ENCODE data around the gene SOS2.

Gene SOS2

DNA sequence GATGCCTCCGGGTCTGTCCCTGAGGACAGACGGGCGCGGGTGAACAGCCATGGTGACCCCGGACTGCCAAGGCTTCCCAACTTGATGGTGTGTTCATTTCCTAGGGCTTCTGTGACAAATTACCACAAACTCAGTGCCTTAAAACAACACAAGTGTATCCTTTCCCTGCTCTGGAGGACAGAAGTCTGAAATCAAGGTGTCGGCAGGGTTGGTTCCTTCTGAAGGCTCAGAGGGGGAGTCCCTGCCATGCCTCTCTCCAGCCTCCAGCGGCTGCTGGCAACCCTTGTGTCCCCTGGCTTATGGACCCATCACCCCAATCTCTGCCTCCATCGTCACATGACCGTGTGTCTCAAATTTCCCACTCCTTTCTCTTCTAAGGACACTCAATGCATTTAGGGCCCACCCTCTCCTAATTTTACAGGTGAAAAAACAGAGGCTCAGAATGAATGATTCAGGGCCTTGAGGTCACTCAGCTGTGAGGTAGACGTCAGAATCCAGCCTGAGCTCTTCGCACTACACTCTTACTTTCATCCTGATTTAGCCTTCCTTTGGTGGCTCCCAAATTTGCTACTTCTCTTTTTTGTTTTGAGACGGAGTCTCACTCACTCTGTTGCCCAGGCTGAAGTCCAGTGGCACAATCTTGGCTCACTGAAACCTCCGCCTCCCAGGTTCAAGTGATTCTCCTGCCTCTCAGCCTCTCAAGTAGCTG lies 160.4 kb downstream of the SOS2 start:
- no peak for ATAC-seq
- TF ChIP-seq ISL1 (CRISPR knock-in tag; IDR thresholded peaks at IDR 0.05) (no peak), GLIS3 (CRISPR knock-in tag; IDR thresholded peaks at IDR 0.05) (no peak), ZNF70 (CRISPR knock-in tag; IDR thresholded peaks at IDR 0.05) (no peak), ZNF8 (CRISPR knock-in tag; IDR thresholded peaks at IDR 0.05) (no peak), ZC3H10 (CRISPR knock-in tag; IDR thresholded peaks at IDR 0.05) (no peak), ZFP30 (CRISPR knock-in tag; IDR thresholded peaks at IDR 0.05) (no peak), ARNTL (CRISPR knock-in tag; IDR thresholded peaks at IDR 0.05; ENCODE audit: borderline replicate concordance, low read depth) (no peak), CSDC2 (CRISPR knock-in tag; IDR thresholded peaks at IDR 0.05) (no peak), ESRRG (CRISPR knock-in tag; IDR thresholded peaks at IDR 0.05) (no peak), TOX (CRISPR knock-in tag; IDR thresholded peaks at IDR 0.05; ENCODE audit: borderline replicate concordance) (no peak), ZNF565 (CRISPR knock-in tag; conservative IDR thresholded peaks at IDR 0.05; ENCODE audit: low read depth) (no peak), ZFP3 (CRISPR knock-in tag; IDR thresholded peaks at IDR 0.05) (no peak)
- TF ChIP-seq, protein P1, sequence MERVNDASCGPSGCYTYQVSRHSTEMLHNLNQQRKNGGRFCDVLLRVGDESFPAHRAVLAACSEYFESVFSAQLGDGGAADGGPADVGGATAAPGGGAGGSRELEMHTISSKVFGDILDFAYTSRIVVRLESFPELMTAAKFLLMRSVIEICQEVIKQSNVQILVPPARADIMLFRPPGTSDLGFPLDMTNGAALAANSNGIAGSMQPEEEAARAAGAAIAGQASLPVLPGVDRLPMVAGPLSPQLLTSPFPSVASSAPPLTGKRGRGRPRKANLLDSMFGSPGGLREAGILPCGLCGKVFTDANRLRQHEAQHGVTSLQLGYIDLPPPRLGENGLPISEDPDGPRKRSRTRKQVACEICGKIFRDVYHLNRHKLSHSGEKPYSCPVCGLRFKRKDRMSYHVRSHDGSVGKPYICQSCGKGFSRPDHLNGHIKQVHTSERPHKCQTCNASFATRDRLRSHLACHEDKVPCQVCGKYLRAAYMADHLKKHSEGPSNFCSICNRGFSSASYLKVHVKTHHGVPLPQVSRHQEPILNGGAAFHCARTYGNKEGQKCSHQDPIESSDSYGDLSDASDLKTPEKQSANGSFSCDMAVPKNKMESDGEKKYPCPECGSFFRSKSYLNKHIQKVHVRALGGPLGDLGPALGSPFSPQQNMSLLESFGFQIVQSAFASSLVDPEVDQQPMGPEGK (CRISPR knock-in tag; IDR thresholded peaks at IDR 0.05; ENCODE audit: borderline replicate concordance) = no peak
- TF ChIP-seq, protein P2, sequence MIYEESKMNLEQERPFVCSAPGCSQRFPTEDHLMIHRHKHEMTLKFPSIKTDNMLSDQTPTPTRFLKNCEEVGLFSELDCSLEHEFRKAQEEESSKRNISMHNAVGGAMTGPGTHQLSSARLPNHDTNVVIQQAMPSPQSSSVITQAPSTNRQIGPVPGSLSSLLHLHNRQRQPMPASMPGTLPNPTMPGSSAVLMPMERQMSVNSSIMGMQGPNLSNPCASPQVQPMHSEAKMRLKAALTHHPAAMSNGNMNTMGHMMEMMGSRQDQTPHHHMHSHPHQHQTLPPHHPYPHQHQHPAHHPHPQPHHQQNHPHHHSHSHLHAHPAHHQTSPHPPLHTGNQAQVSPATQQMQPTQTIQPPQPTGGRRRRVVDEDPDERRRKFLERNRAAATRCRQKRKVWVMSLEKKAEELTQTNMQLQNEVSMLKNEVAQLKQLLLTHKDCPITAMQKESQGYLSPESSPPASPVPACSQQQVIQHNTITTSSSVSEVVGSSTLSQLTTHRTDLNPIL (CRISPR knock-in tag; IDR thresholded peaks at IDR 0.05; ENCODE audit: low read depth) = no peak
- TF ChIP-seq, protein P3, sequence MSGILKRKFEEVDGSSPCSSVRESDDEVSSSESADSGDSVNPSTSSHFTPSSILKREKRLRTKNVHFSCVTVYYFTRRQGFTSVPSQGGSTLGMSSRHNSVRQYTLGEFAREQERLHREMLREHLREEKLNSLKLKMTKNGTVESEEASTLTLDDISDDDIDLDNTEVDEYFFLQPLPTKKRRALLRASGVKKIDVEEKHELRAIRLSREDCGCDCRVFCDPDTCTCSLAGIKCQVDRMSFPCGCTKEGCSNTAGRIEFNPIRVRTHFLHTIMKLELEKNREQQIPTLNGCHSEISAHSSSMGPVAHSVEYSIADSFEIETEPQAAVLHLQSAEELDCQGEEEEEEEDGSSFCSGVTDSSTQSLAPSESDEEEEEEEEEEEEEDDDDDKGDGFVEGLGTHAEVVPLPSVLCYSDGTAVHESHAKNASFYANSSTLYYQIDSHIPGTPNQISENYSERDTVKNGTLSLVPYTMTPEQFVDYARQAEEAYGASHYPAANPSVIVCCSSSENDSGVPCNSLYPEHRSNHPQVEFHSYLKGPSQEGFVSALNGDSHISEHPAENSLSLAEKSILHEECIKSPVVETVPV (CRISPR knock-in tag; IDR thresholded peaks at IDR 0.05) = no peak

DNA sequence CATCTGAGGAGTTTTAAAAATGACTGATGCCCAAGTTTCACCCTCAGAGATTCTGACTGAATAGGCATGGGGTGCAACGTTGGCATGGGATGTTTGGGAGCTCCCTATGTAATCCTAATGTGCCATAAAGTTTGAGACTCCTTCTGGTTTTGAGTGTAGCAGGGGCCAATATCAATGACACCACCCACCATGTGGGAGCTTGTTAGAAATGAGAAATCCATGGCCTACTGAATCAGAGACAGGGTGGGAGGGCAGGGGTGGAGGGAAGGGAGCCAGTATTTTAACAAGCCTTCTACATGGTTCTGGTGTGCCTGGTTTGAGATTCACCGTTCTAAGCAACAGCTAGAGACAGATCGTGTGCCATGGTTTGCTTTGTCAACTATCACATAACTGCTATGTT lies 161.1 kb downstream of the SOS2 start:
- TF ChIP-seq, protein P2 (CRISPR knock-in tag; IDR thresholded peaks at IDR 0.05; ENCODE audit: low read depth) = no peak
- TF ChIP-seq ESRRG (CRISPR knock-in tag; IDR thresholded peaks at IDR 0.05) = no peak
- TF ChIP-seq, protein P3 (CRISPR knock-in tag; IDR thresholded peaks at IDR 0.05) = no peak
- no peak for TF ChIP-seq OSR1 (CRISPR knock-in tag; IDR thresholded peaks at IDR 0.05)
- no peak for TF ChIP-seq PPARA (CRISPR knock-in tag; IDR thresholded peaks at IDR 0.05; ENCODE audit: borderline replicate concordance)
- TF ChIP-seq ARNTL (CRISPR knock-in tag; IDR thresholded peaks at IDR 0.05; ENCODE audit: borderline replicate concordance, low read depth) = no peak
- no peak for TF ChIP-seq ZFP30 (CRISPR knock-in tag; IDR thresholded peaks at IDR 0.05)
- no peak for TF ChIP-seq GLIS3 (CRISPR knock-in tag; IDR thresholded peaks at IDR 0.05)
- no peak for TF ChIP-seq RARB (CRISPR knock-in tag; IDR thresholded peaks at IDR 0.05)
- no peak for TF ChIP-seq SNAI2 (CRISPR knock-in tag; IDR thresholded peaks at IDR 0.05)
- no peak for TF ChIP-seq TCF4 (CRISPR knock-in tag; IDR thresholded peaks at IDR 0.05; ENCODE audit: borderline replicate concordance)
- TF ChIP-seq BACH2 (CRISPR knock-in tag; IDR thresholded peaks at IDR 0.05; ENCODE audit: borderline replicate concordance) = no peak
- TF ChIP-seq, protein P4, sequence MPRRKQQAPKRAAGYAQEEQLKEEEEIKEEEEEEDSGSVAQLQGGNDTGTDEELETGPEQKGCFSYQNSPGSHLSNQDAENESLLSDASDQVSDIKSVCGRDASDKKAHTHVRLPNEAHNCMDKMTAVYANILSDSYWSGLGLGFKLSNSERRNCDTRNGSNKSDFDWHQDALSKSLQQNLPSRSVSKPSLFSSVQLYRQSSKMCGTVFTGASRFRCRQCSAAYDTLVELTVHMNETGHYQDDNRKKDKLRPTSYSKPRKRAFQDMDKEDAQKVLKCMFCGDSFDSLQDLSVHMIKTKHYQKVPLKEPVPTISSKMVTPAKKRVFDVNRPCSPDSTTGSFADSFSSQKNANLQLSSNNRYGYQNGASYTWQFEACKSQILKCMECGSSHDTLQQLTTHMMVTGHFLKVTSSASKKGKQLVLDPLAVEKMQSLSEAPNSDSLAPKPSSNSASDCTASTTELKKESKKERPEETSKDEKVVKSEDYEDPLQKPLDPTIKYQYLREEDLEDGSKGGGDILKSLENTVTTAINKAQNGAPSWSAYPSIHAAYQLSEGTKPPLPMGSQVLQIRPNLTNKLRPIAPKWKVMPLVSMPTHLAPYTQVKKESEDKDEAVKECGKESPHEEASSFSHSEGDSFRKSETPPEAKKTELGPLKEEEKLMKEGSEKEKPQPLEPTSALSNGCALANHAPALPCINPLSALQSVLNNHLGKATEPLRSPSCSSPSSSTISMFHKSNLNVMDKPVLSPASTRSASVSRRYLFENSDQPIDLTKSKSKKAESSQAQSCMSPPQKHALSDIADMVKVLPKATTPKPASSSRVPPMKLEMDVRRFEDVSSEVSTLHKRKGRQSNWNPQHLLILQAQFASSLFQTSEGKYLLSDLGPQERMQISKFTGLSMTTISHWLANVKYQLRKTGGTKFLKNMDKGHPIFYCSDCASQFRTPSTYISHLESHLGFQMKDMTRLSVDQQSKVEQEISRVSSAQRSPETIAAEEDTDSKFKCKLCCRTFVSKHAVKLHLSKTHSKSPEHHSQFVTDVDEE (CRISPR knock-in tag; IDR thresholded peaks at IDR 0.05) = no peak
- no peak for TF ChIP-seq ZNF70 (CRISPR knock-in tag; IDR thresholded peaks at IDR 0.05)
- TF ChIP-seq TOX (CRISPR knock-in tag; IDR thresholded peaks at IDR 0.05; ENCODE audit: borderline replicate concordance) = no peak
- TF ChIP-seq ISL1 (CRISPR knock-in tag; IDR thresholded peaks at IDR 0.05) = no peak
- TF ChIP-seq, protein P5, sequence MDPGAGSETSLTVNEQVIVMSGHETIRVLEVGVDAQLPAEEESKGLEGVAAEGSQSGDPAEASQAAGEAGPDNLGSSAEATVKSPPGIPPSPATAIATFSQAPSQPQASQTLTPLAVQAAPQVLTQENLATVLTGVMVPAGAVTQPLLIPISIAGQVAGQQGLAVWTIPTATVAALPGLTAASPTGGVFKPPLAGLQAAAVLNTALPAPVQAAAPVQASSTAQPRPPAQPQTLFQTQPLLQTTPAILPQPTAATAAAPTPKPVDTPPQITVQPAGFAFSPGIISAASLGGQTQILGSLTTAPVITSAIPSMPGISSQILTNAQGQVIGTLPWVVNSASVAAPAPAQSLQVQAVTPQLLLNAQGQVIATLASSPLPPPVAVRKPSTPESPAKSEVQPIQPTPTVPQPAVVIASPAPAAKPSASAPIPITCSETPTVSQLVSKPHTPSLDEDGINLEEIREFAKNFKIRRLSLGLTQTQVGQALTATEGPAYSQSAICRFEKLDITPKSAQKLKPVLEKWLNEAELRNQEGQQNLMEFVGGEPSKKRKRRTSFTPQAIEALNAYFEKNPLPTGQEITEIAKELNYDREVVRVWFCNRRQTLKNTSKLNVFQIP (CRISPR knock-in tag; IDR thresholded peaks at IDR 0.05; ENCODE audit: borderline replicate concordance, low read depth) = no peak
- TF ChIP-seq ZNF565 (CRISPR knock-in tag; conservative IDR thresholded peaks at IDR 0.05; ENCODE audit: low read depth) = no peak
- no peak for TF ChIP-seq ZFP3 (CRISPR knock-in tag; IDR thresholded peaks at IDR 0.05)
- ATAC-seq = no peak
